HL-60/S4 treated with phorbol 12-myristate 13-acetate at 8.2 ng/mL for 4 days and 3 days (cell line): Measurements from ENCODE around the gene PPP4R1.

ENCODE experiments used
- in situ Hi-C: fragments of 300-500 bp; cut with MboI; formaldehyde crosslinking; loops from 2 replicates; pipeline ENCODE4 v1.15.0; 2022; ENCODE audit warnings: low sequenced_read_pairs

The PPP4R1 gene

DNA sequence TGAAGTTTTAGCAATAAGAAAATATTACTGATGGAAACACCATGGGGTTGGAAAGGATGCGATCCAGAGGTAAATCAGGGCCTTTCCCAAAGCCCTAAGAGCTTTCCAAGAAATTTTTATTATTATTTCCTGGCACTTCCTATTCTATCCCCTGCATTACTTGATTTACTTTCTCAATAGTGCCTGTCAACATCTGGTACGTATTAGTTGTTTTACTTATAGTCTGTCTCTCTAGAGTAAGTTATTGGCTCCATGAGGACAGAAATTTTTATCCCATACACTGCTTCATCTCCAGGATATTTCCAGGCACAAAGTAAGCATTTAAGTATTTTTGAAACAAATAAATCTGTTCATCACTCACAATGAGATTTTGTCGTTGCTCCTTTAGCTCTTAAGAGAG, 18.1 kb downstream of the PPP4R1 start:
- in situ Hi-C loops = loop anchor here (25.0 kb wide), 1 partner anchor 341 kb away; no protein-coding TSS in a partner anchor

- in situ Hi-C loops = loop anchor here (25.0 kb wide), 1 partner anchor 342 kb away; no protein-coding TSS in a partner anchor
Observed at GRCh38 chr18:9594823-9595596, 19.3 kb downstream of the PPP4R1 start.

GRCh38 chr18:9587924-9588323, 26.4 kb downstream of the PPP4R1 start:
- in situ Hi-C loops = loop anchor here (25.0 kb wide), 1 partner anchor 349 kb away; no protein-coding TSS in a partner anchor

GRCh38 chr18:9586814-9587213, 27.5 kb downstream of the PPP4R1 start:
- in situ Hi-C loops = loop anchor here (25.0 kb wide), 1 partner anchor 350 kb away; no protein-coding TSS in a partner anchor

DNA sequence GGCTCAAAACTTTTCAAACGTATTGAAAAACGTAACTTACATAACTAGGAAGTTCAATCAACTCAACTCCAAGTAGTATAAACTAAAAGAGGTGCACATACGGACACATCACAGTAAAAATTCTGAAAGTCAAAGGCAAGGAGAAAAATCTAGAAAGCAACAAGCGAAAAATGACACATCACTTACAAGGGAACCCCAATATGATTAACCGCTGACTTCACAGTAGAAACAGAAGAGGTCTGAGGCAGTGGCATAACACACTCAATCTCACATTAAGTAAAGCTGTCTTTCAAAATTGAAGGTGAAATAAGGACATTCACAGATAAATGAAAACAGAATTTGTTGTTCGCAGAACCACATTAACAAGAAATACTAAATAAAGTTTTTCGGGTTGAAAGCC, 32.7 kb downstream of the PPP4R1 start:
- in situ Hi-C loops = loop anchor here (25.0 kb wide), 1 partner anchor 356 kb away; no protein-coding TSS in a partner anchor

DNA sequence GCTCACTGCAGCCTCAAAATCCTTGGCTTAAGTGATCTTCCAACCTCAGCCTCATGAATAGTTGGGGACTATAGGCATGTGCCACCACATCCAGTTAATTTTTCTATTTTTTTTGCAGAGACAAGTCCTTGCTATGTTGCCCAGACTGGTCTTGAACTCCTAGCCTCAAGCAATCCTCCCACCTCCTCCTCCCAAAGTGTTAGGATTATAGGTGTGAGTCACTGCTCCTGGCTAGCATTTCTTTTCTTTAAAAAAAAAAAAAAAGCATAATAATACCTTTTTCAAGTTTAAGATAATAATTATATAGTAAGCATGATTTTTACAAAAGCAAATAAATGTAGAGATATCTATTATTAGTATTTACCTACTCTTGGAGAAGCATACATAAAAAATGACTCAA, 36.1 kb downstream of the PPP4R1 start:
- in situ Hi-C loops = loop anchor here (25.0 kb wide), 1 partner anchor 359 kb away; no protein-coding TSS in a partner anchor

DNA sequence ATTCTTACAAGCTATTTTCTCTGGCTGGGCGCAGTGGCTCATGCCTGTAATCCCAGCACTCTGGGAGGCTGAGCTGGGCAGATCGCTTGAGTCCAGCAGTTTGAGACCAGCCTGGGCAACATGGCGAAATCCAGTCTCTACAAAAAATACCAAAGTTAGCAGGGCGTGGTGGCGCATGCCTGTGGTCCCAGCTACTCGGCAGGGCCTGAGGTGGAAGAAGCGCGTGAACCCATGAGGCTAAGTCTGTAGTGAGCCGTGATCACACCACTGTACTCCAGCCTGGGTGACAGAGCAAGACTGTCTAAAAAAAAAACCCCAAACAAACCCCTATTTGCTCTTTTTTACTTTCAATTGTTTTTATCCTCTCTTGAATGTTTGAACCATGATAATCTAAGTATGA, 37.0 kb downstream of the PPP4R1 start:
- in situ Hi-C loops = loop anchor here (25.0 kb wide), 1 partner anchor 360 kb away; no protein-coding TSS in a partner anchor

GRCh38 chr18:9575558-9575957, 38.8 kb downstream of the PPP4R1 start:
- in situ Hi-C loops = loop anchor here (25.0 kb wide), 1 partner anchor 362 kb away; no protein-coding TSS in a partner anchor

DNA sequence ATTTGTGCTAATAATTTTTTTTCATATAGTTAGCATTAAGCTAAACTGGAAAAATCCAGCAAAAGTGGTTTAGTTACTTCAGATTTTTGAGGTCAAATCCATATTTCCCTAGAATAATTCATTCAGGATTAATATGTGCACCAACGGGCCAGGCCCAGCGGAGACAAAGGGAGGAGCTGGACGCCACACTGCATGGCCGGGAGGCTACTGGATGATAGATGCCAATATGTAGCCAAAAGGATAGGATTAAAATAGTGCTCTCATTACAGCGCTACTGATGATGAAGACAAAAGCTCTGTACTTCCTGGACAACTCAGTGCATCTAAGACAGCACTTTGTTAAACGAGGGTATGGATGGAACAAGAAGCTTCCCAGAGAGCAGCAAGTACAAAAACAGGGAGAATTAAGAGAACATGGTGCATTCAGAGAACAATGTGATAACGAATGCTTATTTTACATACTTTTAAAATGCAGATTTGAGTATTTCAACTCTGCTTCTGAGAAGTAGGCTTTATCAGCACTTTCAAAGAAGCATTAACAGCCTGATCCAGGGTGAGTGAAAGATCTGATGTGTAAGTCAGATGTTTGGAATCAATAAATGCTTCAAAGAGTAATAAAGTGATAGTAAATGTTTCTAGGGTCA, 39.8 kb downstream of the PPP4R1 start:
- in situ Hi-C loops = loop anchor here (25.0 kb wide), 1 partner anchor 363 kb away; no protein-coding TSS in a partner anchor

DNA sequence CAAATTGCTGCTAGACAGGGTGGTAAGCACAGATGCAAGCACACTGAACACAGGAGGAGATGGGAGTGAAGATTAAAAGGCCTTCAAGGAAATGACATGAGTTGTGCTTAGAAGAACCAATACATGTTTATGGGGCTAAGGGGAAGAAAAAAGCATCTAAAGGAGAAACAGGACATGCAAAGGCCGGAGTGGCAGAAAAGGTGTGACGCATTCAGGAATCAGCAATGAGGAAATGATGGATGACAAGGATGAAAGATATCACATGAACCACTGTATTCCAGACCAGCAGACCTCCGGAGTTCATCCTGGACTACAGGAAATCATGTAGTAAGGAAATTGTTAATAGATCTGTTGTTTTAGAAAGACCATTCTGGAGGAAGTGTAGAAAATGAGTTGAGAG, 42.8 kb downstream of the PPP4R1 start:
- in situ Hi-C loops = no loop called here

GRCh38 chr18:9570255-9570654, 44.1 kb downstream of the PPP4R1 start:
- in situ Hi-C loops = no loop called here

GRCh38 chr18:9569178-9569577, 45.2 kb downstream of the PPP4R1 start:
- in situ Hi-C loops = no loop called here

DNA sequence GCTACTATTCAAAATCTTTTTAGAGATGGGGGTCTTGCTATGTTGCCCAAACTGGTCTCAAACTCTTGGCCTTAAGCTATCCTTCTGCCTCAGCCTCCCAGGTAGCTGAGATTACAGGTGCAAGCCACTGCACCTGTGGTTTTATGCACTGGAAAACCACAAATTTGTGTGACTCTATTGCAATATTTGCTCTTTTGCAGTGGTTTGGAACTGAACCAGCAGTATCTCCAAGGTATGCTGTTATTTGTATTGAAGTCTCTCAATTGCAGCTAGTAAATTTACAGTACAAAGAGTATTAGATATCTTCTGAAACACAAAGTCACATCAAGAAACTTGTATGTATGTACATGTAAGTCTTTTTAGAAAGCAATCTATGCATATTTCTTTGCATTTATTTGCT, 46.2 kb downstream of the PPP4R1 start:
- in situ Hi-C loops = no loop called here

GRCh38 chr18:9565407-9565806, 49.0 kb downstream of the PPP4R1 start:
- in situ Hi-C loops = no loop called here

- in situ Hi-C loops = no loop called here
Observed at GRCh38 chr18:9563331-9563730, 51.0 kb downstream of the PPP4R1 start.

DNA sequence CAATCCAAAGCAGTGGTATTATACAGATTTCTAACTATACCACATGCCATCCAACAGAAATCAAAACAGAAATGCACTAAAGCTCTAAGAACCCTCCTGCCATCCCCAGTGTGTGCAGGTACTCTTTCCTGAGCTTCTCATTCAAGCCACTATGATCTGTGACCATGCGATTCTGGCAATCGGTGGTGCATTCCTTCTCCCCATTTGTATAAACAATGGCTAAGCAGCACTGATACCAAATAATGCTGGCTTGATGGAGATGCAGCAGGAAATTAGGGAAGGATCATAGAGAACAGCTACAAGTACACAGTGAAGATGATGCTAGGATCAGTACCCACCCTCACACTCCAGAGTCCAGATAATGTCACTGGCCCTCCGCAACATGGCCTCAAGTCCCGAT, 51.8 kb downstream of the PPP4R1 start:
- in situ Hi-C loops = no loop called here

- in situ Hi-C loops = no loop called here
Observed at GRCh38 chr18:9561759-9562158, 52.6 kb downstream of the PPP4R1 start.

DNA sequence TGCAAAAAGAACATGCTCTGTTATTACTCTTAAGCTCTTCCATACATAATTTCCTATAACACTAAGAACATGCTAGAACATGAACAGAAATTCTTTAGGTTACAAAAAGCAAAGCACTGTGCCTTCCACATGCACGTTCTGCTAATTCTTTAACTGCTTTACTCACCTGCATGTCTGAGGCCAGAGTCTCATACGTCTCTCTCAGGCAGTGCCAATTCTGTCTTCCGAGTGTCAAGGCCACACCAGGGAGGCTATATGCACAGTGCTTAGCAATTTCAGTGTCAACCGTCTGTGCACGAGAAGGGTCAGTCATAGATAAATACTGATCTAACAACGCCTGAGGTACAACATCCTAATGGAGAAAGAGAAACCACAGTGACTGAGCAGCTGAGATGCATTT, 55.1 kb downstream of the PPP4R1 start:
- in situ Hi-C loops = no loop called here

- in situ Hi-C loops = no loop called here
Observed at GRCh38 chr18:9558387-9559064, 55.8 kb downstream of the PPP4R1 start.

GRCh38 chr18:9557250-9557943, 57.0 kb downstream of the PPP4R1 start:
- in situ Hi-C loops = no loop called here

GRCh38 chr18:9552616-9553015, 61.7 kb downstream of the PPP4R1 start:
- in situ Hi-C loops = no loop called here
